Activated T-helper 1 cell treated with anti-CD3 and anti-CD28 coated beads, Interleukin-2, amount 50 U/mL, for 16 hours (primary cell): ENCODE data around the gene NCAM1.

Source experiments
- DNase-seq, 2 donors: peaks; one replicate each; pipeline ENCODE4 v3.0.0-alpha.2; 2020; ENCODE audit warnings: low read depth in 1 of 2, low spot score in 1 of 2

NCAM1 gene

DNA sequence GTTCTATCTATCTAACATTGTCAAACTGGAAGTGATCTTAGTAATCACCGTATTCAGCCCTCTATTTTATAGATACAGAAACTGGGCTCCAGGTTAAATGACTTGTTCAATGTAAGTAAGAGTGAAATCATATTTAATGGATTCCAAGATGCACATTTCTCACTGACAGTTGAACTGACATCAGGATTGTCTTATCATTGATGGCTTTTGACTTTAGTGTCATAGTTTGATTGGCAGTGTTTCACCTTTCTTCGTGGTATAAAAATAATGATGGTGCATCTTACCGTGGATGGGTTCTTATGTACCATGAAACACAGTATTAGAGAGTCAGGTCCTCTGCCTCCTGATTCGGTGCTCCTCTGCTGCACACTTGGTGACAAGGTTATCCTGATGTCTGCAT, 123.1 kb downstream of the NCAM1 start:
- no peak for DNase-seq

DNA sequence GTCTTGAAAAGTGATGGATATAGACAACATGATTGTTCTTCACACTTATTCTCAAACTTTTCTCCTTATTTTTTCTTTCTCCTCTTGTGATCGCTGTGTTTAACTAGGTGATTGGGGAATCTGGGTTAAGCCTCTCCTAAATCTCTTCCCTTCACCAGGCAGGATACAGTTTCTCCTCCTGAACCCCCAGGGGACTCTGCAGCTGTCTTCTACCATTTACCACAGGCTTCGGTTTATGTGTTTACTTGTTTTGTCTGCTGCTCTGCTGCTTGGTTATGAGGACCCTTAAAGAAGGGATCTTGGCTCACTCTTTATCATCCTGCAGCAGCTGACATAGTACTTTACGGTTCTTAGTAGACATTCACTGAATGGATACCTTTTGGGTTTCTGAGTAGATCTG, 124.2 kb downstream of the NCAM1 start:
- no peak for DNase-seq

DNA sequence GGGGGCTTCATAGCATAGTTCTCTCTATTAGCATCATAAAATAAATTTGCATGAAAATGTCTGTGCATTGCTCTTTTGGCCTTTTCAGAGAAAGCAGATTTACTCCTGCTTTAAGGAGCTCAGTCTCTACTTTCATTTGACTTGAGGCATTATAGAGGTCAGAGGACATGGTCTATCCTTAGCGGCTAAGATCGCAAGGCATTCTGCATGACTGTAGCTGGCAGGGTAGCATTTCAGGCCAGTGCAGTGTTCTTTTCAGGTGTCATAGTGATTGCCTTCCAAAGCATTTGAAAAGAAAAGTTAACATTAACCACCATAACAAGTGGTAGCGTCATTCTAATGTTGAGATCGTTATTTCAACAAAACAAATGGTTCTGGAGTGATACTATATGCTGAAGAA, 126.5 kb downstream of the NCAM1 start:
- DNase-seq, result no peak

DNA sequence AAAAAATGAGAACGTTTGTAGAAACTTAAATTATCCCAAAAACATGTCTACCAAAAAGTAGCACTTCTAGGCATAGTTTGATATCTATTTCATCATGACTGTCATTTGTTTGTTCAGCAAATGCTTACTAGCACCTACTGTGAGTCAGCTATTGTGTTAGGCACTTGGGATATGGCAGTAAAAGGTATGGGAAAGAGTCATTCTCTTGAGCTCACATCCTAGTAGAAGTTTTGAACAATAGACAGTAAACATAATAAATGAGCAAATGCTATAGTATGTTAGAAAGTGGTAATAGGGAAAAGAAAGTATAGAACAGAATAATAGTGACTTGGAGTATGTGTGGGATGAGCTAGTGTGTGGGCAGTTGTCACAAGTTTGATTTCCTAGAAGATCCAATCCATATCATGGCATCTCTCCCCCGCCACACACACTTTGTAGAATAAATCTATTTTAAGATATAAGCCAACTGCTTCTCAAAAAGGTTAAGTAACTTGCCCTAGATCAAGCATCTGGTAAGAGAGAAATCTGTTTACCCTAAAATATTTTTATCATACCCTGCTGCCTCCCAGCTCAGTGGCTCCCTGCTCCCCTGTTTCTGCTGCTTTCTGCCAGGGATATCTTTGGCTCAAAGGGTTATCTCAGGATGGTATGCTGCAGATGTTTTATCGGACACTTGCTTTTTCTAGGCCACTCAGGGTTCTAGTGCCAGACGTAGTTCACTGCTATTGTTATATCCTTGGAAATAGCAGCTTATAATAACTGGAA, 129.7 kb downstream of the NCAM1 start:
- no peak for DNase-seq

DNA sequence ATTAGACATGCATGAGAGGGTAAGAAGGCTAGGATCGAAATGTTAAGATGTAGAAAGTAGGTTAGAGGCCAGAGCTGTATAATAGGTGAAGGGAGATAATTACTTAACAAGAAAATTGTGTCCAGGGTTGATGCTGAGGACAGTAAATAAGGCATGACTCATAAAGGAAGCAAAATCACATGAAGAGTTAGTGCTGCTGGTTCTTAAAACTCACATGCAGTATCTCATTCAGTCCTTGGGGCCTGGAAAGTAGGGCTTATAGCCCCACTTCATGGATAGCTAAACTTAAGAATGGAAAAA, 130.2 kb downstream of the NCAM1 start:
- DNase-seq, result no peak

DNA sequence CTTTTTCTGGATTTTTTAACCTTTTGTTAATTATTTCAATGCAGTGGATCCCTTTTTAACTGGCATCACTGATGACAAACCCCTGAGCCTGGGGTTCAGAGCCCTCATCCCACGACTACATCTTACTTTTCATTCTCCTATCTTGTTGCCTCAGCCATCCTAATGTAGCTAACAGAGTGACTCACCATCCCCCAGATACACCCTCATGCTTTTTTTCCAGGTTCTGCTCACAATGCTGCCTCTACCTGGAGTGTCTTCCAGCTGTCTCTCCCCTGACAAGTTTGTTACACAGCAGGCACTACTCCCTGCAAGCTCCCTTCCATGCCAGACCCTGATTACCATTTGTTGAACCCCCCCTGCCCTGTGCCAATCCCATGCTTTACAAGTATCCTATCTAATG, 135.4 kb downstream of the NCAM1 start:
- no peak for DNase-seq

DNA sequence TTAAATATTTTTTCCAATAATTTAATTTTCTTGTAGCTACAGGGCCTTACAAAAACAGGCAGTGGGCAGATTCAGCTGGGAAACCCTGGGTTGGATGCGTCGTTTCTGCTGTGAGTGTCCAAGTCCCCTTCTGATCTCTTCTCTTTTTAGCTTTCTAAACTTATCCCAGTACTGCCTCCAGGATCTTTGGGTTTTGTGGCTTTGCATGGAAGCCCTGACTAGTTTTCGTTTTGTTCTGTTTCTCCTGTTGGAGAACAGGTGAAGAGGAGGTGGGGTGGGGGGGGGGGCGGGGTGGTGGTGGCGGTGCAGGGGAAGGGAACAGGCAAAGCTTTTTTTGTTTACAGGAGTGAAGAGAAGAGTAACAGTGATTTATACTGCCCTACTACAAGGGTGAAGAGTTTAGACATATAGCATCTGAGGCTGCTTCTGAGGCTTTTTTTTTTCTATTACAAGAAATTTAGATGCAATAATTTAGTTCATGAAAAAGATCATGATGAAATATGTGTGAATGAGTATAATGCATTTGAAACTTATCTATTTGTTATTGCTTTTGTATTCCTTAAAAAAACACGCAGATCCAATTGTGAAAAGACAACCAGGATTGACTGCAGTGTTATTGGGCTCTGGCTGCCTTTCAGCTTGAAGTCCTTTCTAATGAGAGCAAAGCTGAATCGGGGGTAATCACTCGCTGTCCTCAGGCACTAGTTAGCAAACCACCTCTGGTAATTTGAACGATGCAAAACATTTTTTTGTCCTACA, 142.9 kb downstream of the NCAM1 start:
- no peak for DNase-seq

DNA sequence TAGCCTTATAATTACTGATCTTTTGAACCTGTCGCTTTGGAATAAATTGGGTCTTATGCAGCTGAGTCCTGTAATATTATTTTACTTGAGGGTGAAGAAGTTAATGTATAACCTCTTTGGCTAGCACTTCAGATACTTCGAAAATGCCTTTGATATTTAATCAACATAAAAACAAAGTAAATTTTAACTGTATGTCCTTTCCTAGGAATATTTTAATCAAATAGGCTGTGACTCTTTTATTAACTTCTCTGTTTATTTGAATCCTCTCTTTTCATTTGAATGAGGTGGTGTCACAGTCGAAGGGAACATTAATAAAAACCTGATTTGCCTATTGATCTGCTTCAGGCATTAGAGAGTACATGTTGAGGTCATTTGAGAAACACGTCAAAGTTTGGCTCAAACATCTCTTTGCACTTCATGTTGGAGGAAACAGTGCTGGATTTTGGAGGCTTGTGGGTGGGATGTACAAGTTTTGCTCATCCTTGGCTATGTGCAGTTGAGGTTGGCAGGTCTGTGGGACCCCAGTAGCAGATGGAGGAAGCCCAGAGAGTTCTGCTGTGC, 143.6 kb downstream of the NCAM1 start:
- DNase-seq, result no peak

DNA sequence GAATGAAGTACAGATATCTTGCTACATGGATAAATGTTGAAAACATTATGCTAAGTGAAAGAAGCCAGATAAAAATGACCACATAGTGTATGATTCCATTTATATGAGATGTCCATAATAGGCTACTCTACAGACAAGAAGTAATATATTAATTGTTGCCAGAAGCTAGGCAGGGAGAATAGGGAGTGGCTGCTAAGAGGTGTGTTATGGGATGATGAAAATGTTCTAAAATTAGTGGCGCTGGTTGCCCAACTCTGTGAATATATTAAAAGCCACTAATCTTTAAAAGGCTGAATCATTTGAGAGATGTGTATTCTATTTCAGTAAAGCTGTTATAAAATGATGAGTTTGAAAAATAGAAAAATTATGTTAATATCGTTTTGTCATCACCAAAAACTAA, 144.4 kb downstream of the NCAM1 start:
- no peak for DNase-seq

DNA sequence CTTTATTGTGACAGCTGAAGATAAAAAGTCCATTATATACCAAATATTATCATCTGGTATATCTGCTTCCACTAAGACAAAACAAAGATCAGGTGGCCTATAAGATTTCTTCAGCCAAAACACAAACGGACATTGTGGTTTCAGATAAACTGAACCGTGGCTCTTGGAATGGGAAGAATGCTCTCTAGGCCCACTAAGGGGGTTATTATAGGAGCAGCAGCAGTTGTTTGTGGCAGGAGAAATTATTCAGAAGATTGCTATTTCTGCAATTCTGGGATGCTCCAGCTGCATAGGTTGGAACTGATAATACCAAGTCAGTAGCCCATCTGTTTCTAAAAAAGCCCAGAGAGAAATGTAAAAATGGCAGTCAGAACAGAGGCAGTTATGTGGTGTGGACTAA, 145.3 kb downstream of the NCAM1 start:
- DNase-seq, result no peak

DNA sequence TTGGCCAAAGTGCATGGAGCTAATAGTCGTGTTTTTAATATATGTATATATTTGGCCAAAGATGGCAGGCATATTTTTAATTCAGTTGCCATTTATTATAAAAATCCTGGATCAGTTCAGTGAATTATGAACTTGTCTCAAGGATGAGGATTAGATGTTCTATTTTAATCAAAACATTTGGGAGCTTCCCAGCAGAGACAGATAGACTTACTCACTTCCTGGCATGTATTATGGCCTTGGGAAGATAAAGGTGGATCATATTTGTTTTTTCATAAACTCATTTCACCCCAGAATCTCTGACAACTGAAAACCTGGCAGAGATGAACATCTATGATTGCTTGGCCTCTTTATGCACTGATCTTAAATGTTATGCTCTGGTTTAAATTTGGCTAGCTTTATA, 148.8 kb downstream of the NCAM1 start:
- DNase-seq, result no peak

DNA sequence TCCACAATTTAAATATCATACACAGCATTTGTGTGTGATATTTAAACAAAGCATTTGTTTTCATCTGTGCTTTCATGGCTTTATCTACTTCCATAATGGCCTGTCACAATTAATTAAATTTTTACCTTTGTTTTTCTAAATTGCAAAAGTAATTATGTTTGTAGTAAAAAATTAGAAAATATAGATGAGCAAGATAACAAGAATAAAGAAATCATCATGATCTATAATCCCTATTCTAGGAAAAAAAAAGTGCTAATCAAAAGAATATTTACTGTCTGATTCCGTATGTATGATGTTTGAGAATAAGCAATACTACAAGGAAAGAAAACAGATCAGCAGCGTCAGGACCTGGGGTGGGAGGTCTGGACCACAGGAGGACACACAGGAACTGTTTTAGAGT, 149.9 kb downstream of the NCAM1 start:
- no peak for DNase-seq

DNA sequence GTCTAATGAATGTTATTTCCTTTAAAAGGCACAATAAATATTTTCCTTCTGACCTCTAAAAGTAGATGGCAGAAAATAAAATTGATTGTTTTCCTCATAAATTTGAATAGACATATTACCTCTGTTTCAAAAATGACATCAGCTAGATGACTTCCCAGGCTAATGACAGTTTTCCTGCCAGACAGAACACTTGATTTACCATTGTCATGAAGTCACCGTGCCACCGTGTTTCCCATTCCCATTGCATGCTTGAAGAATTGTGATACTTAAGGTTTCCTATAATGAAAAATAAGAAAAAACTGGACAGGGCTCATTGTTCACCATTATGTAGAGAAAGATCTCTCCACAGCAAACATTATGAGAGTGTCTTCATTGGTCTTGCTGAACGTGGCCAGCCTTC, 151.1 kb downstream of the NCAM1 start:
- DNase-seq, result no peak

DNA sequence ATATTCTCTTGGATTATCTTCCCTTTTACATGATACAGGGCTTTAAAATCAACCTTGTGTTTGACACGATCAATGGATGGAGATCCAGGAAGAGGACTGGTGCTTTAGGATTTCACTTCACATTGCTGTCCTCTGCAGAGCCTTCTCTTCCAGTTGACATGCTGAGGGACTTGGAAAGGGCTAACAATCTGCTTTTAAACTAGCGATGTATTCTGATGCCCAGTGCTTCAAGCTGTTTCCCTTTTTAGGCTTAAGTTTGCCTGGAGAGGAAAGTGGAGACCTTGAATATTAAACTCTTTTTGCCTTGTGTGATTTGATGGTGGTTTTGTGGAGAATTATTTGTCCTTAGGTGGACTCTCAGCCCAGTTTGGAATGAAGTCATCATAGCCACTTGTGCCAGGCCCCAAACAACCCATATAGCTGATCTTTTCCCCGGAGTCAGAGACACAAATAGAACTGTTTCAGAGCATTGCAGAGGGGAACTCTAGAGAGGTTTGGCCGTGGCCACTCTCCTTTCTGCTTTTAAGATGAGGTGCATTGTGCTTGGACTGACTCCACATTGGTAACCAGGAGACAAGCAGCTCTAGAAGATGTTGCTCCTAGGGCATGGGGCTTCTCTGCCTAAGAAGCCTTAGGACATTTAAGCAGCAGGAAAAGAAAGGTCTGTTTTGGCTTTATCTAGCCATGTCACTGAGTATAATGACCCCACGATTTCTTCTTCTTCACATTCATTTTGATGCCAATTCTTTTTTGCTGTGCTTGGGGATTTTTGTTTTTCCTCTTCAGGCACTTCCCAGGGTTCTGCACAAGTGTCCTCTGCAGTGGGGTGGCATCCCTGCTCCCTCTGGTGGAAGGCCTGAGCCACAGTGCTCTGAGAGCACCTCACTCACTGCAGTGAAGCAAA, 152.8 kb downstream of the NCAM1 start:
- DNase-seq, result no peak

DNA sequence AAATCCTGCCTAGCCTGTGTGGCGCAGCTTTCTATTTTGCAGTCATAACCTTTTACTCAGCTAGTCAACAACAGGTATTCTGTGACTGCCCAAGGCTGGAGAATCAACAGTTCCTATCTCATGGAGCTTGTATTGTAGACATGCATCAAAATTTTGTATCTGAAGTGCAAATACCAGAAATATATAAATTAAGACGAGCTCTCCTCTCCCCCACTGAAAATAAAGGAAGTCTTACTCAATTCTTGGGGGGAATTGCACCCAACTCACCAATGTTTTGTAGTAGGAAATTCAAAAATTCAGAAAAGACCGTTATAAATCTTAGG, 153.4 kb downstream of the NCAM1 start:
- no peak for DNase-seq

DNA sequence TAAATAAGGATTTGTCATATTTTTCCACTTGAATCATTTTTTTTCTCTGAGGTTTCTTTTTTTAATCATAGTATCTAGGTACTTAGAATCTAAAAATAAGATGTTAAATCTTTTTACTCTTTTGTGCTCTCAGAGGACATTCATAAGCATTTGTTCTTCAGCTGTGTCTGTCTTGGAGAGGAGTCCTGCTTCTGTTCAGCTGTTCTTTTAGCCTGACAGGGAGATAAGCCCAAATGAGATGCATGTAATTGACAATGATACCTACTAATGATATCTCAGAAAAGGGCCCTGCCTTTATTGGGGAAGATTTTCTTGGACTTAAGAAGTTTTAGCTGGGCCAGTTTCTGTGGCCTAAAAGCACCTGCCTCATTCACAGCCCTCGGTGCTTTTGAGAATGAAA, 156.9 kb downstream of the NCAM1 start:
- no peak for DNase-seq

DNA sequence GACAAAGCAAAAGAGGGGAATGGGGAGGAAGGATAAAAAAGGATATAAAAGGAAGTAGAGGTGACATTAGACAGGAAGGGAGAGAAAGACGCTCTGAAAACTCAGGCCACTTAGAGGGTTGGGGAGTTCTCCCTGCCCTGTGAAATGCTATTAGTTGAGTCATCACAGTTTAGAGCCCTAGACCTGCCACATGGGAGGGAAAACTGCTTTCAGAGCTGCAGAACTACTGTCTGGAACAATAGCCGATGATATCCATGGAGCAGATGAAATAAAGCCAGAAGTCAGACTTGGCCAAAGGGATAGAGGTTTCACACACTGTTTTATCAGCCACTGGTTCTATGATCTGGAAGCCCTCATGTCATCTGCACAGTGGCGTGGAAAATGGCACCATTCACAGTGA, 157.9 kb downstream of the NCAM1 start:
- no peak for DNase-seq

DNA sequence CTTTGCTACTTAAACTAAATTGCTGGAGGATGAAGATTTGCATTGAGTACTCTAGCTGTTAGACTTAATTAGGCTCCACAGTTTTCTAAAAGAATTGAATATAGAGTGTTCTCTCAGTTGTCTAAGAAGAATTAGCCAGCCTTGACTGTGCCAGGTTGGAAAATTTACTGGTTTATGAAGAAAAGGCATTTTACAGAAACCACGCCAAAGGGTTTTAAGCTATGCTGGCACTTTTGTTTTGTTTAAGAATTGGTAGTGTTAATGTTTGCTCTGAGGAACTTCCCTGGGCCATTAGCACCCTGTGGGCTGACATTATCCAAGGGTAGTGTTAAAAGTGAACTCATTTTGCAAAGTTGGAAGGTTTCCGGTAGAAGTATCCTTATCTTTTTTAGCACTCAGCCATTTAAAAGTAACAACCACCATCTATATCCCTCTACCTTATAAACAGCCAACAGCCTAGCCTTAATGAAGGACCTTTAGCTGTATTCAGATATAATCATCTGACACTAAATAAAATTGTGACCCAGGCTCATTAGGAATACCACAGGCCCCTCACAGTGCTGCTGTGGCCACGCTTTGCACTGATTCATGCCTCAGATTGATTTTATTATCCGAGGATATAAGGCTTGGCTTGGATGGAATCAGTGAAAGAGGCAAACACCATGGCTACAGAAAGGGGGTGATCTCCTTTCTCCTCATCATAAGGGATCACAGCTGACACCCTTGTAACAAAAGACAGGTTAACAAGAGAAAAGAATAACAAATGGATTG, 158.9 kb downstream of the NCAM1 start:
- no peak for DNase-seq

DNA sequence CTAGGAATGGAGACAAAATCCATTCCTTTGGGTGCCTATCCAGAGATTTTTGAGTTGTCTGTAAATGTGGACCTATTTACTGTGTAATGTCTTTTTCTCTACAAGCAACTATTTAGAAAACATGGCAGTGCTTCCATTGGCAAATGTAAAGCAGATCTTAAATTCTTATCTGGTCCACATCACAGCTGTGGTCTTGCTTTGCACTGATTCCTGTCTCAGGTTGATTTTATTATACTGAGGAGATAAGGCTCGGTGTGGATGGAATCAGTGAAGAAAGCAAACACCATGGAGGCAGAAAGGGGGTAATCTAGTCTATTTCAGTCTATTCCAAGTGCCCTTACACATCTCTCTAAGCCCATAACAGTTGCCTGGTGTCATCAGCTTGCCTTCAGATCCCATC, 160.5 kb downstream of the NCAM1 start:
- DNase-seq, result no peak

DNA sequence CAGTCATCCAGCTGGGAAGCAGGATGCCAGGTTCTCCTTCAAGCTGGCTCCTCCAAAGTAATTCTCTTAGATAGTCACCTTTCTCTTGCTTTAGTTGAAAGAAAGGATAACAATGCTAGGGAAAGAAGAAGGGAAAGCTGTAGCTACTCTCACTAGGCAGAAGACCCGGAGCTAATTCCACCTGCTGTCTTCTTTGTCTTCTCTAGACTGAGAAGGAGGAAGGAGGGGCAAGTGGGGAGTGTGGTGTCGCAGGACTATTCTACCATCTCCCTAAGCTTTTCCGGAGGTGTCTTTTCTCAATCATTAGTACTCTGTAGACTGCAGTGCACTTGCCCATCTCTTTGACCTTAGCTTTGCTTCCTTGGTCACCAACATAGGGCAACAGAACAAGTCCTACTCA, 162.8 kb downstream of the NCAM1 start:
- no peak for DNase-seq

DNA sequence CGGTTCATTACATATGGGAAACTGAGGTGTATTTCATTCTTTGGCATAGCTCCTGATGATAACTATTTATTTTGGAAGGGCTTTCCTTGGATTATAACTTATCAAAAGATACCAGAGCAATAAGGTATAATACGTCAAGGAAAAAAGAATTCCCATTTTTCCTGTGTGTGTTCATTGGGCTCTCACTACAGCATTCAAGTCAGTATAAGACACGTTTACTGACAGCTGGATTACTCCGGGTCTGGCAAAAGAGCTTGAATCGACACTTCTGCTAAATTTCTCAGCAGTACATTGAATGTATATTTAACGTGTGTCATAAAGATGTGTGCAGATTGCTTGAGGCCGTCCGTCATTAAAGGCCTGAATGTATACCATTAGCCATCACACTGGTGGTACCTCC, 163.4 kb downstream of the NCAM1 start:
- DNase-seq, result no peak
